Measurements from ENCODE around the gene SCAP. TPM values are rescaled to one million over a fixed set of nuclear protein-coding genes. Genes with fewer than 3 reads are reported as not detected.

Gene SCAP
- total and polyA plus RNA-seq, 2 donors (not counting 1 experiment from before 2014, with no cell fraction given) = 55.8 to 113 TPM

DNA sequence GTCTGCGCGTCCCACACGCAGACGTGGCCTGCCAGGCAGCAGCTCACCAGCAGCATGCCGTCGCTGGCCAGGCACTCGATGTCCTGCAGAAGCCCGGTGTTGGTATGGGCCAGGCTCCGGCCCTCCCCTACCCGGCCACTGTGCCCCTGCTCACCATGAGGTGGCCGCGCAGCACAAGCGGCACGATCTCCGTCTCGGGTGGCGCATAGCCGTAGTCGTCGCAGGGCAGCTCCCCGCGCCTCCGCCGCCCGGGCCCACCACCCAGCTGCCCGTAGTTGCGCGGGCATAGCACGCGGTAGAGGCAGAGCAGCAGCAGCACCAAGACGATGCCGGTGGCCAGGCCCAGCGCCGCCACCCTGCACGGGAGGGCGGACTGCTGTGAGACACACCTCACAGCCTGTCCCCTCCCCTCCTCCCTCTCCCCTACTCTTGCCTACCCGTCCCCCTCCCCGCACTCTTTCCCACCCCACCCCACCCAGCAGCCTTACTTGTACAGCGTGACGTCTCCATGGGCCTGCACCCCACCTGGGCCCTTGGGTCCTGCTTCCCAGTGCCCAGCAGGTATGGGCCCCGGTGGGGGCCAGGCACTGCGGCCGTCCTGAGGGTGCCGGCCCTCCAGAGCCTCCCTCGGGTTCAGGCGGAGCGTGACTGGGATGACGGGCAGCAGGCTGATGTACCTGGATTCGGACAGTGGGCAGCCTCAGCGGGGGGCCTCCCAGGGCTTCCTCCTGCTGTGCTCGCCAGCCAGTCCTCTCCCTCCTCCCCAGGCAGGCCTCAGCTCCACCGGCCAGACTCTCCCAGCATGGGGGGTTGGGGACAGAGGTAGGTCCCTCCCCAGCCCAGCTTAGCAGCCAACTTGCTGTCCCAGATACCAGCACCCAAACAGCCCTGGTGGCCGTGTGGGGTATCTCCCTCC lies 57.3 kb downstream of the SCAP start:
- ATAC-seq (ENCODE audit: low read depth) (no peak), DNase-seq (no peak)
- Histone ChIP-seq H3K4me1 (ENCODE audit: control insufficient read depth in 2 of 2, insufficient read depth in 2 of 2, low read length in 2 of 2) (peaks cover 17 to 26% of the 10 kb centered on the region in 2 donors), H3K36me3 (replicated peaks in 1 of 2; ENCODE audit: control extremely low read depth in 1 of 2, control insufficient read depth in 1 of 2, extremely low read depth in 1 of 2, insufficient read depth in 2 of 2, low read length in 1 of 2) (peaks cover 0 to 58% of the 10 kb centered on the region in 2 experiments), H3K27ac (ENCODE audit: low read length in 2 of 2) (no peak overlapping the region), H3K79me2 (ENCODE audit: control insufficient read depth, insufficient read depth, low read length) (no peaks in the 10 kb centered on the region), H3K27me3 (replicated peaks in 1 of 4; ENCODE audit: control extremely low read depth in 1 of 4, control insufficient read depth in 3 of 4, insufficient read depth in 4 of 4, low read length in 3 of 4) (no peaks in the 10 kb centered on the region), H2AFZ (ENCODE audit: insufficient read depth, low read depth, low read length, poor library complexity, severe bottlenecking) (no peak overlapping the region), H3K9me3 (ENCODE audit: control extremely low read depth in 1 of 3, control insufficient read depth in 2 of 3, insufficient read depth in 1 of 3, low read length in 2 of 3) (no peaks in the 10 kb centered on the region), H3K4me2 (replicated peaks; ENCODE audit: low read depth, low read length, poor library complexity, severe bottlenecking) (no peak overlapping the region), H3K4me3 (ENCODE audit: control extremely low read depth in 1 of 5, extremely low read depth in 1 of 5, insufficient read depth in 1 of 5, low read depth in 2 of 5, low read length in 4 of 5) (no peak overlapping the region), H3K9ac (ENCODE audit: low read length) (no peak overlapping the region), H4K20me1 (ENCODE audit: control insufficient read depth, insufficient read depth, low read length, poor library complexity, severe bottlenecking) (peaks cover 16% of the 10 kb centered on the region)
- ChIA-PET CTCF (no interaction called here), POLR2A (no interaction called here)
- Mint-ChIP-seq H3K27ac (no peak overlapping the region), H3K9me3 (ENCODE audit: insufficient read depth) (no peaks in the 10 kb centered on the region), H3K4me1 (peaks cover 33% of the 10 kb centered on the region), H3K27me3 (no peaks in the 10 kb centered on the region), H3K4me3 (no peak overlapping the region)
- TF ChIP-seq, protein P1, sequence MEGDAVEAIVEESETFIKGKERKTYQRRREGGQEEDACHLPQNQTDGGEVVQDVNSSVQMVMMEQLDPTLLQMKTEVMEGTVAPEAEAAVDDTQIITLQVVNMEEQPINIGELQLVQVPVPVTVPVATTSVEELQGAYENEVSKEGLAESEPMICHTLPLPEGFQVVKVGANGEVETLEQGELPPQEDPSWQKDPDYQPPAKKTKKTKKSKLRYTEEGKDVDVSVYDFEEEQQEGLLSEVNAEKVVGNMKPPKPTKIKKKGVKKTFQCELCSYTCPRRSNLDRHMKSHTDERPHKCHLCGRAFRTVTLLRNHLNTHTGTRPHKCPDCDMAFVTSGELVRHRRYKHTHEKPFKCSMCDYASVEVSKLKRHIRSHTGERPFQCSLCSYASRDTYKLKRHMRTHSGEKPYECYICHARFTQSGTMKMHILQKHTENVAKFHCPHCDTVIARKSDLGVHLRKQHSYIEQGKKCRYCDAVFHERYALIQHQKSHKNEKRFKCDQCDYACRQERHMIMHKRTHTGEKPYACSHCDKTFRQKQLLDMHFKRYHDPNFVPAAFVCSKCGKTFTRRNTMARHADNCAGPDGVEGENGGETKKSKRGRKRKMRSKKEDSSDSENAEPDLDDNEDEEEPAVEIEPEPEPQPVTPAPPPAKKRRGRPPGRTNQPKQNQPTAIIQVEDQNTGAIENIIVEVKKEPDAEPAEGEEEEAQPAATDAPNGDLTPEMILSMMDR (IDR thresholded peaks at IDR 0.05) = no peak
- TF ChIP-seq EZH2 (IDR thresholded peaks at IDR 0.05; ENCODE audit: borderline replicate concordance, insufficient read depth, low read depth, low read length, poor library complexity, severe bottlenecking) = no peak
- intact Hi-C loops (cut with micrococcal nuclease) = no loop called here
- 95% methylated on average over 48 of the region's 53 CpGs for WGBS (ENCODE audit: insufficient coverage)

DNA sequence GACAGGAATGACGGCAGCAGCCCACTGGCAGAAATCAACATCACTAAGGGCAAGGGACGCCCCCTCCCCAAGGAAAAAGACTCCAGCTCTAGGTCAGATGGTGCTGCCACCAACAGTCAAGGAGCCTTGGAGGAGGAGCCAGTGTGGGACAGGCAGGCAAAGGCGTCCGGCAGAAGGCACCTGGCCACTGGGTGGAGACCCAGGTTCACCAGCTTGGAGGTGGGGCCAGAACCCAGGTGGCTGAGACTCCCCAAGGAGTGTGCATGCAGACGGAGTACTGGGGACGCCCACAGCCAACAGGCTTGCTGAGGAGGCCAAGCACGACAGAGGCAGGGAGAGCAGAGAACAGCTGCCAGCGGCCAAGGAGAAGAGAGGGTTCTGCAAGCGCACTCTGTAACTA lies 59.7 kb downstream of the SCAP start:
- ChIA-PET POLR2A (no interaction called here), CTCF (interaction anchor here (0.9 to 1.6 kb wide), 3 partner anchors 9 to 60 kb away, joined by 3 to 4 read pairs (median 3); partner anchors contain the start of gene SCAP)
- Histone ChIP-seq H3K9ac (ENCODE audit: low read length) (no peak overlapping the region), H3K36me3 (replicated peaks in 1 of 2; ENCODE audit: control extremely low read depth in 1 of 2, control insufficient read depth in 1 of 2, extremely low read depth in 1 of 2, insufficient read depth in 2 of 2, low read length in 1 of 2) (peaks cover 0 to 75% of the 10 kb centered on the region in 2 experiments), H3K4me1 (ENCODE audit: control insufficient read depth in 2 of 2, insufficient read depth in 2 of 2, low read length in 2 of 2) (peaks cover 9 to 18% of the 10 kb centered on the region in 2 donors), H3K79me2 (ENCODE audit: control insufficient read depth, insufficient read depth, low read length) (no peaks in the 10 kb centered on the region), H2AFZ (ENCODE audit: insufficient read depth, low read depth, low read length, poor library complexity, severe bottlenecking) (no peak overlapping the region), H3K4me2 (replicated peaks; ENCODE audit: low read depth, low read length, poor library complexity, severe bottlenecking) (no peak overlapping the region), H3K9me3 (ENCODE audit: control extremely low read depth in 1 of 3, control insufficient read depth in 2 of 3, insufficient read depth in 1 of 3, low read length in 2 of 3) (no peaks in the 10 kb centered on the region), H4K20me1 (ENCODE audit: control insufficient read depth, insufficient read depth, low read length, poor library complexity, severe bottlenecking) (peaks cover 16% of the 10 kb centered on the region), H3K27ac (ENCODE audit: low read length in 2 of 2) (no peak overlapping the region), H3K4me3 (ENCODE audit: control extremely low read depth in 1 of 5, extremely low read depth in 1 of 5, insufficient read depth in 1 of 5, low read depth in 2 of 5, low read length in 4 of 5) (no peak overlapping the region), H3K27me3 (replicated peaks in 1 of 4; ENCODE audit: control extremely low read depth in 1 of 4, control insufficient read depth in 3 of 4, insufficient read depth in 4 of 4, low read length in 3 of 4) (no peaks in the 10 kb centered on the region)
- Mint-ChIP-seq H3K4me1 (peaks cover 24% of the 10 kb centered on the region), H3K4me3 (no peak overlapping the region), H3K27ac (peak overlapping the region; percentile 51), H3K27me3 (no peaks in the 10 kb centered on the region), H3K9me3 (ENCODE audit: insufficient read depth) (no peaks in the 10 kb centered on the region)
- ATAC-seq (ENCODE audit: low read depth) (no peak), DNase-seq (no peak)
- TF ChIP-seq, protein P1 (IDR thresholded peaks at IDR 0.05) = no peak
- no peak for TF ChIP-seq EZH2 (IDR thresholded peaks at IDR 0.05; ENCODE audit: borderline replicate concordance, insufficient read depth, low read depth, low read length, poor library complexity, severe bottlenecking)
- 59% methylated on average over 8 of the region's 9 CpGs for WGBS (ENCODE audit: insufficient coverage)
- intact Hi-C loops (cut with micrococcal nuclease) = no loop called here

Data from B cell (primary cell).